Testis (tissue), 3 donors: ENCODE measurements around the gene BGN. TPM values are rescaled to one million over a fixed set of nuclear protein-coding genes. Genes with fewer than 3 reads are reported as not detected.

Experiments
- DNase-seq: peaks from one replicate; pipeline ENCODE4 v3.0.0-alpha.2; 2019
- H3K27ac ChIP-seq, 2 donors: fragments of 200-600 bp; sonication (generic); one replicate each; pipeline ENCODE4 v1.5.1; 2019
- H3K27me3 ChIP-seq: fragments of 200-600 bp; sonication (generic); one replicate; pipeline ENCODE4 v1.5.1; 2019
- H3K36me3 ChIP-seq: fragments of 200-600 bp; sonication (generic); one replicate; pipeline ENCODE4 v1.5.1; 2017; ENCODE audit warnings: low read depth; ENCODE audit errors: missing control alignments
- H3K4me1 ChIP-seq: fragments of 200-600 bp; sonication (generic); one replicate; pipeline ENCODE4 v1.5.1; 2019
- H3K4me3 ChIP-seq, 2 donors: fragments of 200-600 bp; sonication (generic); one replicate each; pipeline ENCODE4 v1.5.1; 2017 to 2019
- H3K9me3 ChIP-seq: fragments of 200-600 bp; sonication (generic); one replicate; pipeline ENCODE4 v1.5.1; 2017
- POLR2A ChIP-seq: fragments of 450-650 bp; IDR thresholded peaks from one replicate; pipeline ENCODE4 v1.6.1; 2017; ENCODE audit warnings: antibody characterized with exemption, mild to moderate bottlenecking, moderate library complexity
- WGBS, 2 donors: methylation state at CpG; one replicate each; pipeline ENCODE4 v1.1.5; 2018; 5-methylcytosine and 5-hydroxymethylcytosine counted together
- intact Hi-C: fragments of 100-400 bp; cut with DNase I; formaldehyde crosslinking; loops from one replicate; pipeline ENCODE4 v1.15.1; 2023; ENCODE audit warnings: low total_unique reads
- polyA plus RNA-seq: library from polyadenylated mRNA; stranded (reverse); fragments of 350-450 nt; fragmentation: Illumina TruSeq; extraction: RNeasy Lipid Tissue Mini Kit (QIAGEN cat#74804); gene quantifications from one replicate; pipeline ENCODE4 v1.2.3, GENCODE V29; 2014; ENCODE audit warnings: low read depth, low replicate concordance; ENCODE audit not compliant: insufficient read depth
- total RNA-seq, 2 donors: library from RNA; depleted of rRNA; stranded (reverse); fragments of >200 nt; gene quantifications; one replicate each; pipeline ENCODE4 v1.2.3, GENCODE V29; 2016
- TF ChIP-seq, protein P1 (sequence below), 3 experiments: fragments of 450-650 bp in 2 of 3; fragments of 200-600 bp in 1 of 3; sonication (generic) in 1 of 3; IDR thresholded peaks; one replicate each; pipeline ENCODE4 v1.5.1; 2016 to 2019; ENCODE audit warnings: antibody characterized with exemption in 3 of 3, mild to moderate bottlenecking in 2 of 3, moderate library complexity in 1 of 3

Gene BGN
- total and polyA plus RNA-seq, 3 donors from 2014 or later = 42.3 to 174 (median 76.5) TPM

DNA sequence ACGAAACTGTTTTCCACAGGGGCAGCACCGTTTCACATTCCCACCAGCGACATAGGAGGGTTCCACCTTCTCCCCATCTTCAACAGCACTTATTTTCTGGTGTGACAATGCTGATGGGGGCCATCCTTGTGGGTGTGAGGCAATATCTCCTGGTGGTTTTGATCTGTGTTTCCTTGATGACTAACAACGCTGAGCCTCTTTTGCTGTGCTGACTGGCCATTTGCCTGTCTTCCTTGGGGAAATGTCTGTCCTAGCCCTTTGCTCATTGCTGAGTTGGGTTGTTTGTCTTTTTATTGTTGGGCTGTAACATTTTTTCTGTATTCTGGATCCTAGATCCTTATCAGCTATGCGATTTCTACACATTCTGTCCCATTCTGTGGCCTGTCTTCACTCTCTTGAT is 56.4 kb downstream of the BGN start:
- Histone ChIP-seq H3K27ac (no peak overlapping the region), H3K4me1 (no peaks in the 10 kb centered on the region), H3K36me3 (no peaks in the 10 kb centered on the region), H3K27me3 (no peaks in the 10 kb centered on the region), H3K9me3 (no peaks in the 10 kb centered on the region), H3K4me3 (no peak overlapping the region)
- DNase-seq = no peak
- TF ChIP-seq POLR2A = no peak
- TF ChIP-seq, protein P1, sequence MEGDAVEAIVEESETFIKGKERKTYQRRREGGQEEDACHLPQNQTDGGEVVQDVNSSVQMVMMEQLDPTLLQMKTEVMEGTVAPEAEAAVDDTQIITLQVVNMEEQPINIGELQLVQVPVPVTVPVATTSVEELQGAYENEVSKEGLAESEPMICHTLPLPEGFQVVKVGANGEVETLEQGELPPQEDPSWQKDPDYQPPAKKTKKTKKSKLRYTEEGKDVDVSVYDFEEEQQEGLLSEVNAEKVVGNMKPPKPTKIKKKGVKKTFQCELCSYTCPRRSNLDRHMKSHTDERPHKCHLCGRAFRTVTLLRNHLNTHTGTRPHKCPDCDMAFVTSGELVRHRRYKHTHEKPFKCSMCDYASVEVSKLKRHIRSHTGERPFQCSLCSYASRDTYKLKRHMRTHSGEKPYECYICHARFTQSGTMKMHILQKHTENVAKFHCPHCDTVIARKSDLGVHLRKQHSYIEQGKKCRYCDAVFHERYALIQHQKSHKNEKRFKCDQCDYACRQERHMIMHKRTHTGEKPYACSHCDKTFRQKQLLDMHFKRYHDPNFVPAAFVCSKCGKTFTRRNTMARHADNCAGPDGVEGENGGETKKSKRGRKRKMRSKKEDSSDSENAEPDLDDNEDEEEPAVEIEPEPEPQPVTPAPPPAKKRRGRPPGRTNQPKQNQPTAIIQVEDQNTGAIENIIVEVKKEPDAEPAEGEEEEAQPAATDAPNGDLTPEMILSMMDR (IDR thresholded peaks at IDR 0.05) = no peak
- intact Hi-C loops = no loop called here
- WGBS, 2 donors = 84 to 99% methylated on average over 5 of the region's 5 CpGs

DNA sequence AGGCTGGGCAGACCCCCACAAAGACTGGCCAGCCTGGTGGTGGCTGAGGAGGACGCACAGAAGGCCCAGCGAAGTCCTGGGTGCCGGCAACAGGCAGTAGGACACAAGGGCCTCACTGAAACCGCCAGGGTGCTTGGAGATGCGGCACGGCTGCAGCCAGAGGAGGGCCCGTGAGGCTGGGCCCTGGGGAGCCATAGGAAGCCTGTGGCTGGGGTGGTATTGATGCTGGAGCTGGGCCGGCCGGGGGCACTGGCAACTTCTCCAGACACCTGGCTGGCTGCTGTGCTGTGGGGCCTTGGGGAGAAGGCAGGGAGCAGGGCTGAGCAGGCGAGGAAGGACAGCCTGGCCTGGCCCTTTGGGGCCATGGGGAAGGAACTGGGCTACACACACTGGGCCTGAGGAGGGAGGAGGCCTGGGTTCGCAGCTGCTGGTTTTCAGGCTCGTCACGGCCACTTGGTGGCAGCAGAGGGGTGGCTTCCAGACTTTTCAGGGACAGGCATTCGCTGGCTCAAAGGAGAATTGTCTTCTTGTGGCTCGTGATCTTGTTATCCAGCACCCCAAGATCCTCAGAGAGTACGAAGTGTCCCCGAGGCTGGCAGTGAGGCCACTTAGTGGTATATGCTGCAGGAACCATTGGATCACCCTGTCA is 59.9 kb downstream of the BGN start:
- no peak overlapping the region for H3K27ac ChIP-seq
- WGBS, 2 donors = 0 to 64% methylated on average over 5 to 15 of the region's 17 CpGs
- H3K27me3 ChIP-seq = no peaks in the 10 kb centered on the region
- H3K4me1 ChIP-seq = no peaks in the 10 kb centered on the region
- no peak overlapping the region for H3K4me3 ChIP-seq
- H3K36me3 ChIP-seq = no peaks in the 10 kb centered on the region
- H3K9me3 ChIP-seq = no peaks in the 10 kb centered on the region
- no peak for TF ChIP-seq POLR2A
- TF ChIP-seq, protein P1 (IDR thresholded peaks at IDR 0.05) = peak in 2 of 3 experiments; percentile 39 to 56
- intact Hi-C loops = no loop called here
- peak; percentile 72 for DNase-seq

DNA sequence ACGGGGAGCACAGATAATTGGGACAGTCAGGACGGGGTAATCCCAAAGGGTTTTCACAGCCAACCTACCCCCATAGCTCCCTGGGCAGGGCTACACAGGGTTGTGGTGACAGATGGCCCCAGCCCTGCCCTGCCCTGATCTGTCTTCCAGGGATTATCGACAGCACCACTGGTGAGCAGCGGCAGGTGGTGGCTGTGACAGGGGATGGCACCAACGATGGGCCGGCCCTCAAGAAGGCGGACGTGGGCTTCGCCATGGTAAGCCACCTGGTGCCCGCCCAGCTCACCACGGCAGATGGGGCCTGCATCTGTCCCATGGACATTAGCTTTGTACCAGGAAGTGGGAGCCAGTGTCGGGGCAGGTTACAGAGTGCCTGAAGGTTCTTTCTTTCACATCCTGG is 62.0 kb downstream of the BGN start:
- Histone ChIP-seq H3K27ac (no peak overlapping the region), H3K36me3 (no peaks in the 10 kb centered on the region), H3K4me1 (no peaks in the 10 kb centered on the region), H3K27me3 (no peaks in the 10 kb centered on the region), H3K9me3 (no peaks in the 10 kb centered on the region), H3K4me3 (no peak overlapping the region)
- intact Hi-C loops = no loop called here
- TF ChIP-seq POLR2A = no peak
- TF ChIP-seq, protein P1 (IDR thresholded peaks at IDR 0.05) = no peak
- WGBS, 2 donors = 93% methylated on average over 9 of the region's 12 CpGs; no CpG with 5 or more reads in 1 of the 2 donors
- DNase-seq = no peak

DNA sequence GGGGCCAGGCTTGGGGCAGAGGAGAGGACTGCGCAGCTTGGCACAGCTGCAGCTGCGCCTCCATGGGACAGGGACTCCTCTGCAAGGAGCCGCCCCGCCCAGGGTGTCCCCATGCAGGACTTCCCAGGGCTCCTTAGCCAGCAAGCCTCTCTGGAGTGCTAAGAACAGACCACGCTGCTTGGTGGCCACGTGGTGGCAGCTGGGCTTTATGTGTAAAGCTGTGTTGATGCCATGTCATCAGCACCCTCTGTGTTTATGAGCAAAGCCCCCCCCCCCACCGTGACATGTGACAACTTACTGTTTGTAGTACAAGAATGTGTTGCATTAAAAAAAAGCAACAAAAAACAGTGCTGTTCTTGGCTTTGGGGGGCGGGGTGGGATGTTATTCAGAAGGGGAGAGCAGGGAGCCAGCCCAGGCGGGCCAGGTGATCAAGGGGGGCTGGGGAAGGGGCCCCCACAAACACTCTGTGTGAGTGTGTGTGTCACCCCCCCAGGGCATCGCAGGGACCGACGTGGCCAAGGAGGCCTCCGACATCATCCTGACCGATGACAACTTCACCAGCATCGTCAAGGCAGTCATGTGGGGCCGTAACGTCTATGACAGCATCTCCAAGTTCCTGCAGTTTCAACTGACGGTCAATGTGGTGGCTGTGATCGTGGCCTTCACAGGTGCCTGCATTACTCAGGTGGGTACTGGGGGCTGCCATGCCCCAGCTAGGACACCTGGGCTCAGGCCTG is 63.0 kb downstream of the BGN start:
- H3K9me3 ChIP-seq = no peaks in the 10 kb centered on the region
- no peak overlapping the region for H3K27ac ChIP-seq
- H3K4me3 ChIP-seq = no peak overlapping the region
- H3K27me3 ChIP-seq = no peaks in the 10 kb centered on the region
- WGBS, 2 donors = 80 to 91% methylated on average over 1 to 19 of the region's 19 CpGs
- no peaks in the 10 kb centered on the region for H3K4me1 ChIP-seq
- DNase-seq = no peak
- H3K36me3 ChIP-seq = no peaks in the 10 kb centered on the region
- intact Hi-C loops = no loop called here
- TF ChIP-seq, protein P1 (IDR thresholded peaks at IDR 0.05) = no peak
- no peak for TF ChIP-seq POLR2A

Other genes with a start within 250 kb of the BGN start
- gene PNMA6F, start 173.2 kb upstream of the BGN start, total RNA-seq = 1 to 10 TPM in 1 of 2 donors, under 1 TPM in 1; 0.79 to 1.2 TPM
- gene PNMA6F, start 173.2 kb upstream of the BGN start, polyA plus RNA-seq = 0.84 TPM
- 10 to 100 TPM; 58.4 to 65.0 TPM for gene ZNF275, start 160.8 kb upstream of the BGN start, total RNA-seq
- gene ZNF275, start 160.8 kb upstream of the BGN start, polyA plus RNA-seq = 28.7 TPM
- 10 to 100 TPM in 1 of 2 donors, 1 to 10 TPM in 1; 9.7 to 24.2 TPM for gene PNMA6E, start 93.6 kb upstream of the BGN start, total RNA-seq
- gene PNMA6E, start 93.6 kb upstream of the BGN start, polyA plus RNA-seq = 13.3 TPM
- gene ZFP92, start 83.5 kb upstream of the BGN start, total RNA-seq = 1 to 10 TPM; 2.2 to 3.4 TPM
- 2.1 TPM for gene ZFP92, start 83.5 kb upstream of the BGN start, polyA plus RNA-seq
- gene TREX2, start 48.9 kb upstream of the BGN start, total RNA-seq = 1 to 10 TPM; 4.0 to 7.5 TPM
- 0.51 TPM for gene TREX2, start 48.9 kb upstream of the BGN start, polyA plus RNA-seq
- 10 to 100 TPM; 34.0 to 35.2 TPM for gene HAUS7, start 24.4 kb upstream of the BGN start, total RNA-seq
- gene HAUS7, start 24.4 kb upstream of the BGN start, polyA plus RNA-seq = 18.0 TPM
- gene ATP2B3, start 22.7 kb downstream of the BGN start, total RNA-seq = 1 to 10 TPM in 1 of 2 donors, under 1 TPM in 1; 0.16 to 1.2 TPM
- gene ATP2B3, start 22.7 kb downstream of the BGN start, polyA plus RNA-seq = 0.73 TPM
- 10 to 100 TPM; 26.9 to 27.6 TPM for gene CCNQ, start 104.2 kb downstream of the BGN start, total RNA-seq
- gene CCNQ, start 104.2 kb downstream of the BGN start, polyA plus RNA-seq = 19.6 TPM
- gene DUSP9, start 152.2 kb downstream of the BGN start, total RNA-seq = 10 to 100 TPM in 1 of 2 donors, 1 to 10 TPM in 1; 6.2 to 10.2 TPM
- 2.5 TPM for gene DUSP9, start 152.2 kb downstream of the BGN start, polyA plus RNA-seq
- gene PNCK, start 178.8 kb downstream of the BGN start, total RNA-seq = 10 to 100 TPM; 41.0 to 51.5 TPM
- gene PNCK, start 178.8 kb downstream of the BGN start, polyA plus RNA-seq = 19.9 TPM
- 100 to 1,000 TPM in 1 of 2 donors, 10 to 100 TPM in 1; 91.3 to 107 TPM for gene SLC6A8, start 192.9 kb downstream of the BGN start, total RNA-seq
- 73.5 TPM for gene SLC6A8, start 192.9 kb downstream of the BGN start, polyA plus RNA-seq
- gene BCAP31, start 229.4 kb downstream of the BGN start, total RNA-seq = 100 to 1,000 TPM; 149 to 153 TPM
- gene BCAP31, start 229.4 kb downstream of the BGN start, polyA plus RNA-seq = 222 TPM
- gene ABCD1, start 229.9 kb downstream of the BGN start, total RNA-seq = 100 to 1,000 TPM in 1 of 2 donors, 10 to 100 TPM in 1; 84.4 to 112 TPM
- 34.3 TPM for gene ABCD1, start 229.9 kb downstream of the BGN start, polyA plus RNA-seq